DMS79 (cell line): ENCODE results near the gene ZNRF3.
"Not testable (repeated sequence)": the region's sequence is repeated elsewhere in the genome, so short reads cannot be mapped to it uniquely, and the experiment has no call there.

Experiments
- DNase-seq: peaks from one replicate; lab custom pipeline; 2025; lab: John Stamatoyannopoulos, UW

The ZNRF3 gene

DNA sequence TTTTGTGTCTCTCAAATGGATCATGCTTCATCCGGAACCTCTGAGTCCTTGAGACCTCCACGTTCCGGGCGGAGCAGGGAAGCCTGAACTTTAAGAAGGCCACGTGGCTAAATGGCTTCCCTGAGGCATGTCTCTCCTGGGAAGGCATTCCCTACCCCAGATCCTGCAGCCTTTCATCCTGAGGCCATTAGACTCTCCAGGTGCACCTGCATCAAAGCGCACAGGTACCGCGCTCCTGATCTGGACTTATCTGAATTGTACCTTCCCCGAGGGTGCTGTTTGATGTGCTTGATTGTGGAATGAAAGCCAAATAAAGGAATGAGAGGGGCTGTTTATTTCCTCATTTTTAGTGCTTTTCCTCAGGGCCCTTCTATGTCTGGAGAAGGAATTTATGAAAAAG lies 155.8 kb downstream of the ZNRF3 start:
- DNase-seq: no peak

DNA sequence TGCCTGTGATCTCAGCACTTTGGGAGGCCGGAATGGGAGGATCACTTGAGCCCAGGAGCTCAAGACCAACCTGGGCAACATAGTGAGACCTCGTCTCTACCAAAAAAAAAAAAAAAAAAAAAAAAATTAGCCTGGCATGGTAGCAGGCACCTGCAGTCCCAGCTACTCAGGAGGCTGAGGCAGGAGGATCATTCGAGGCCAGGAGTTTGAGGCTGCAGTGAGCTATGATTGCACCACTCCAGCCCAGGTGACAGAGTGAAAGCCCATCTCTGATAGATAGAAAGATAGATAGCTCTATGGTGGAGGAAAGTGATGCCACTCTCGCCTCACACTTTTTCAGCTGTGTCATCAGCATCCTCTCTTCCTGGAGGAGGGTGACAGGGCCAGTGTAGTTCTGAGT lies 156.3 kb downstream of the ZNRF3 start:
- DNase-seq: not testable (repeated sequence)

DNA sequence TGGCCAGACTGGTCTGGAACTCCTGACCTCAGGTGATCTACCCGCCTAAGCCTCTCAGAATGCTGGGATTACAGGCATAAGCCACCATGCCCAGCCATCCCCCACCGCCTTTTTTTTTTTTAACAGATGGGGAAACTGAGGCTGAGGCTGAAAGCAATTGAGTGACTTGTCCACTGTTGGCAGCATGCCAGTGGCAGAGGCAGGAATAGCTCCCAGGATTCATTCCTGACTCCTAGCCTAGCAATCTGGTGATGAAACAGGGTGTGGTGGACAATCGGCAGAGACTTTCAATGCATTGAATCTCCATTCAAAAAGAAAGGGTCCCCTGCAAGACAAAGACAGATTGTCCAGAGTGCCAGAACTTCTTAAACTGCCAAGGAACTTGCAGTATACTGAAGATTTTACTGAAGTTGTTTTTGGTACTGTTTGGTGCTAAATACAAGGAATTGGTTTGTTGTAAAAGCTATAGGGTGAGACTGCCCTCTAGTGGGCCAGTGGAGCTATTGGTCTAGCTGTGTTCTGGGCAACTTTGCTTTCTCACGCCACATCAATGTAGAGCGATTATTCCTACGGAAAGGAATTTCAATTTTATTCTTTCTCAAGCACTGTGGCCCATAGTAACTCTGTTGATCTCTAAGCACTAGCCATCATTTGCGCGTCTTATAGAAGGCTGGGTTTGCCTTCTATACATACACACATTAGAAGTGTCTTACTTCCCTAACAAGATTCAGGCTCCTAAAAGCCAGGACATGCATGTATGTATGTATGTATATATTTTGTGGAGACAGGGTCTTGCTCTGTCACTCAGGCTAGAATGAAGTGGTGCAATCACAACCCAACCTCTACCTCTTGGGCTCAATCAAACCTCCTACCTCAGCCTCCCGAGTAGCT lies 157.3 kb downstream of the ZNRF3 start:
- DNase-seq: no peak

DNA sequence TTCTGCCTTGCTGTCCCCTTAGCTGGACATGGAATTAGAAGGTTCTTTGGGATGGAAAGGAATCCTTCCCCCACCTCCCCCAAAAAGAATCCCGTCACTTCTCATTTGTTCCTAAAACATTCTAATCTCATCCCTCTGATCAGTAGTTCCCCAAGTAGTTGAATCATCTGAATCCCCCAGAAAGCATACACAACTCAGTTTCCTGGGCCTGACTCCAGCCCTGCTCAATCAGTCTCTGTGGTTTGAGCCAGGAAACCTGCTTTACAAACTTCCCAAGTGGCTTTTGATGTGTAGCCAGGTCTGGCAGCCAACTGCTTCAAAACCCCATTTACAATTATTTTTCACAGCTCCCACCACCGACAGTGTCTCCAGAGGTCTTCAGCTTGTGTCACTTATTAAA lies 158.0 kb downstream of the ZNRF3 start:
- DNase-seq: no peak

DNA sequence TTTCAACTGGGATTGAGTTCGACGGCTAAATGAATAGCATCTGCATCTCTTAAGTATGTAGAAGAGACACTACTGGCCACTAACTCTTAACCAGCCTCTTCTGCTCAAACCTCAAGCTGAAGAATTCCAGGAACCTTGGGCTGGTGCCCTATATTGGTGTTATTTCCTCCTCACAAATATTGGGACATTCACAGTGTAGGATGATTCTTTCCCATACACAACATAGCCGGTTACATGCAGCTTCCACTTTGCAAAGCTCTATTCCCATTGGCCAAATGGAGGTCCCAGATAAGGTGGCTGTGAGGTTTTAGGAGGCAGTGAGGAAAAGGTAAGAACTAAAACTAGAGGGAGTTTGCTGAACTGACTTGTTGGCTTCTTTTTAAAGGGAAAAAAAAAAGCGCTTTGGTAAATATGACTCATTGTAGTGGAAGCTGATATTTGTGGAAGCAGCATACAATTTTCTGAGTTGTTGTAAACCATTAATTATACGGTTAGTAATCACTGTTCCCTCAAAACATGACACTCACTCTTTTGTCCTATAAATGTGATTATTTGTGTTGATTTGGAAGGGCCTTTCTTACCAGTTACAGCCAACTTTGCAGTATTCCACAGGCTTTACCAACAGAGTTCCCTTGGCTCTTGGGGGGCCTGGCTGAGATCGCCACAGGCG lies 160.7 kb downstream of the ZNRF3 start:
- DNase-seq: no peak

DNA sequence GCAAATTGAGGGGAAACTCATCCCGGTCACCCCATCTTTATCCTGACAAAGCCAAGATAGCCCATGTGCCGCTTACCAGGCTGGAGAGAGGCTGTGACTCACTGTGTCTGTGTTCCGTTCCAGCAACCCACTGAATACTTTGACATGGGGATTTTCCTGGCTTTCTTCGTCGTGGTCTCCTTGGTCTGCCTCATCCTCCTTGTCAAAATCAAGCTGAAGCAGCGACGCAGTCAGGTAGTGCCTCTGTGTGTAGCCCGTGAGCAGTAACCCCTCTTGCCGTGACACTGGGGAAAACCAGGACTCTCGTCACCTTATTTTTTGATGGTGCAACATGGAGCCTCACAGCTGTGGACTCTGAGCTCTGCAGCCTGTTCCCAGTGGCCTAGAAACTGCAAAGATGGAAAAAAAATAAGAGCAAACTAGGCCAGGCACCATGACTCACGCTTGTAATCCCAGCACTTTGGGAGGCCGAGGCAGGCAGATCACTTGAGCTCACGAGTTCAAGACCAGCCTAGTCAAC lies 161.3 kb downstream of the ZNRF3 start:
- DNase-seq: no peak

DNA sequence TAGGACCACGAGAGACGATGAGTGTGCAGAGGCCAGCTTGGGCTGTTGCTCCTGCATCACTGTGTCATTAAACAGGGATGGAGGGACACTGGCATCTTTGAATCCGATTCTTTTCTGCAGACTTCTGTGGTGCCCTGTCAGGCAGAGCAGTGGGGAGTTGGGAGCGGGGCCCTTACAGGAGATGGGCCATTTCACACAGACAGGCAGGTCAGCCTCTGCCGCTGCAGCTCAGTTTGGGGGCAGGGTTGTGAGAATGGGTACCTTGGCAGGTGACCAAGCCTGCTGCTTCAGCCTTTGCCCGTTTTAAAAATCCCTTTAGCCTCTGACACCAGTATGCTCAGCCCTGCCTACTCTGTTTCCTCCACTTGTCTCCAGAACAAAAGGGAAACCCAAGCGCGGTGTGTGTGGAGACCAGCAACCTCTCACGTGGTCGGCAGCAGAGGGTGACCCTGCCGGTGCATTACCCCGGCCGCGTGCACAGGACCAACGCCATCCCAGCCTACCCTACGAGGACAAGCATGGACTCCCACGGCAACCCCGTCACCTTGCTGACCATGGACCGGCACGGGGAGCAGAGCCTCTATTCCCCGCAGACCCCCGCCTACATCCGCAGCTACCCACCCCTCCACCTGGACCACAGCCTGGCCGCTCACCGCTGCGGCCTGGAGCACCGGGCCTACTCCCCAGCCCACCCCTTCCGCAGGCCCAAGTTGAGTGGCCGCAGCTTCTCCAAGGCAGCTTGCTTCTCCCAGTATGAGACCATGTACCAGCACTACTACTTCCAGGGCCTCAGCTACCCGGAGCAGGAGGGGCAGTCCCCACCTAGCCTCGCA lies 165.7 kb downstream of the ZNRF3 start:
- DNase-seq: no peak

DNA sequence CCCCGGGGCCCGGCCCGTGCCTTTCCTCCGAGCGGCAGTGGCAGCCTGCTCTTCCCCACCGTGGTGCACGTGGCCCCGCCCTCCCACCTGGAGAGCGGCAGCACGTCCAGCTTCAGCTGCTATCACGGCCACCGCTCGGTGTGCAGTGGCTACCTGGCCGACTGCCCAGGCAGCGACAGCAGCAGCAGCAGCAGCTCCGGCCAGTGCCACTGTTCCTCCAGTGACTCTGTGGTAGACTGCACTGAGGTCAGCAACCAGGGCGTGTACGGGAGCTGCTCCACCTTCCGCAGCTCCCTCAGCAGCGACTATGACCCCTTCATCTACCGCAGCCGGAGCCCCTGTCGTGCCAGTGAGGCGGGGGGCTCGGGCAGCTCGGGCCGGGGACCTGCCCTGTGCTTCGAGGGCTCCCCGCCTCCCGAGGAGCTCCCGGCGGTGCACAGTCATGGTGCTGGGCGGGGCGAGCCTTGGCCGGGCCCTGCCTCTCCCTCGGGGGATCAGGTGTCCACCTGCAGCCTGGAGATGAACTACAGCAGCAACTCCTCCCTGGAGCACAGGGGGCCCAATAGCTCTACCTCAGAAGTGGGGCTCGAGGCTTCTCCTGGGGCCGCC lies 166.4 kb downstream of the ZNRF3 start:
- DNase-seq: peak; percentile 26

DNA sequence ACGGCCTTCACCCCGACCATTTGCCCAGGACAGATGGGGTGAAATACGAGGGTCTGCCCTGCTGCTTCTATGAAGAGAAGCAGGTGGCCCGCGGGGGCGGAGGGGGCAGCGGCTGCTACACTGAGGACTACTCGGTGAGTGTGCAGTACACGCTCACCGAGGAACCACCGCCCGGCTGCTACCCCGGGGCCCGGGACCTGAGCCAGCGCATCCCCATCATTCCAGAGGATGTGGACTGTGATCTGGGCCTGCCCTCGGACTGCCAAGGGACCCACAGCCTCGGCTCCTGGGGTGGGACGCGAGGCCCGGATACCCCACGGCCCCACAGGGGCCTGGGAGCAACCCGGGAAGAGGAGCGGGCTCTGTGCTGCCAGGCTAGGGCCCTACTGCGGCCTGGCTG lies 167.1 kb downstream of the ZNRF3 start:
- DNase-seq: no peak

DNA sequence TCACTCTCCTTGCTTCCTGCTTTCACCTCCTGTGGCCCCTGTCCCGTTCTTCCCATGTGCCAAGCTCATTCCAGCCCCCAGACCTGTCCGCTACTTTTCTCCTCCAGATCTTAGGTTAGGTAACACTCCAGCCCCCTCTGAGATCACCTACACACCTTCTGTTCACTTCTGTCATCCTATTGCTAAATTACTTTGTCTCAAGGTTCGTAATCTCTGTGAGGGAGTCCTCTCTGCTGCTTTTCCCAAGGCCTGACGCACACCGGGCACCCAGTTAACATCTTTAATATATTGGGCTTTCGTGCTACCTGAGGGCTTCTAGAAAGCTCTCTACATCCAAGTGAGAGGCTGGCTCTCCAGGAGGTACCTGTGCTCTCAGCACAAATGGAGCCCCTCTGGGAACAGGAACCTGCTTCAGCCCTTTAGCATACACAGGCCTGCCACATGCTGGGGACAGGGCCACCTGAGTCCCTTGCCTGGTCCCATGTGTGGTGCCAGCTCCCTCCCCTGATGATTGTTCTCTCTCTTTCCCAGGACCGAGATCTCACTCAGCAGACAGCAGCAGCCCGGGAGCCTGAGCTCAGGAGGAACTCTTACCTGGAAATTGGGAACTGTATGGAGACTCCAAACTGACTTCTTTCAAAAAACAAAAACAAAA lies 169.8 kb downstream of the ZNRF3 start:
- no peak for DNase-seq

DNA sequence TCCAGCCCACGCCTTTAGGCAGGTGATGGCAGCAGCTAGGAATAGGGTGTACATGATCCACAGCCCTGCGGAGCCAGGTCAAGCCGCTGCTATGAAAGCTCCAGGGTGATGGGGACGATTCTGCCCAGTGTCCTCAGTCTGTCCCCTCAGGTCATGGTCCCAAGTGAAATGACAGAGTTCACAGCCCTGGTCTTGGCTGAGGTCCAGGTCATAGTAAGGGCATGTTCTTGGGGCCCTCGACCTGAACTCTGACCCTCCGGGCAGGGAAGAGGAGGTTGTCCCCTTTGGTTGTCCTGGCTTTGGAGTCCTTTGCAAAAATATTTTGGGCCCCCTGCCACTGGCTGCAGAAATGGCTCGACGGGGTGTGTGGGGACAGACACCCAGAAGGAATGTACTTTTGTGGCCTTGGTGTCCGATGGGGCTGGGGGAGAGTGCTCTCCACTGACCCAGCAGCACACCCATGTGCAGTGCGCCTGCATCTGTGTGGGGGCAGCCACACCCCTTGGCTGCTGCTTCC lies 170.9 kb downstream of the ZNRF3 start:
- DNase-seq: no peak

DNA sequence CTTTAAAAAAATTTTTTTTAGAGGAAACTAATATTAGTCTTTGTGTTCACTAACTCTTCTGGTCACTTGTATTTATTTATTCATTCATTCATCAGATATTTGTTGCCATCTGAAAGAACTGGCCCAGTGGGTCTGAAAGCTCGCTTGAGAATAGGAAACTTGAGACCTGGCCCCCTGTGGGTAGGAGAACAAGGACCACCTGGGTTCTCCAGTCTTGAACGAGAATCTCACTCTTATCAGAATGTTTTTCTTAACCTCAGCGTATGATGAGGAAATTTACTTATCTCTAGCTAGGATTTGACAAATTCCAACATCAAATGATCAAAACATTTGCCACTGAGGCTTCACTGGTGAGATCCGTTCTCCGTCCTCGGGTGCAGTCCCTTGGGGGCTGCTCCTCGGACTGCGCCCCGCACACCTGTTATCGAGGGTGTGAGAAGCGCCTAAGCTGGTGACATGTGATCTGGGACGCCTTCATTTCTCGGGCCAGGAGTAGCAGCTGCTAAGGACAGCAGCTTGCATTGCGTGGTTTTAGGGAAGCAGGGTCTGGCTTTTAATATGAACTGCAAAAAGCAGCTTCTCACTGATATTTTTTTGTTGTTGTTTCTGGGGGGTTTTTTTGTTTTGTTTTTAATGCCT lies 171.9 kb downstream of the ZNRF3 start:
- no peak for DNase-seq

DNA sequence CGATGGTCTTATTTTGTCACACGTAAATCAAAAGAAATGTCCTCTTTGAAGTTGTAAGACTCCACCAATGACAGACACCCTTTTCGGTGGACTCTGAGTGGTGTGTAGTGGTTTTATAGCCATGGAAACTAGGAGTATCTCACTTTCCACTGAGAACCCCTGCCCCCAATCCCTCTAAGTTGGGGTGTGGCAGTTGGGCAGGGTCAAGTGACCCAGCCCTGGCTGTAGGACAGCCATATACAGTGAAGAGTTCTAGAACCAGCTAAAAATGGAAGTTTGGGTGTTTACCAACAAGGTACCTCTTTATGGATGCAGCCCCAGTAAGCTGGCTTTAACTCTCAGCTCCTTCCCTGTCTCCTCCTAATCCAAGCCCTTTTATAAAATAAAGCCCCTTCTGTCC lies 173.1 kb downstream of the ZNRF3 start:
- DNase-seq: no peak

DNA sequence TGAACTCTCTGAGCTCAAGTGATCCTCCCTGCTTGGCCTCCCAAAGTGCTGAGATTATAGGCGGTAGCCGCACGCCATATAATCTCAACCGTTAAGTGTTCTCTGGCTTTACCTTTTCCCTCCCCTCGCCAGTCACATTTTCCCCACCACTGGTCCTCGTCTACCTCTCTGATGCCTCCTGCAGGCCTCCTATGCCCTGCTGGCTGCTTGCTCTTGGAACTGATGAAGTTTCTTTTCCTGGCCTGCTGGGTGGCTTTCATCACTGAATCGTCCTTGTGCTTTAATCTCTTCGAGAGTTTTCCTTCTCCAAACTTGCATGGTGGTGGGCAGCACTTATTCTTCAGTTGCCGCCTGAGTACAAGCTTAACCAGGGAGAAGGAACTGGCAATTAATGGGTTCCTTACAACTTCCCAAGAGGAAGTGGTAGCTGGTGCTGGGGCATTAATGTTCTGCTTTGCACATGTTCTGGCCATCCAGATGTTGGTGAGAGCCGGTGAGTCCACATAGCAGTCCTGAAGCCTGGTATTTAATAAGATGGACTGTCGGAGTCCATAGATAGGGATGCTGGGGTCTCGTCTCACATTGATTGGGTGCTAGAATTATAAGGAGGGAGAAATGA lies 177.0 kb downstream of the ZNRF3 start:
- DNase-seq: no peak

DNA sequence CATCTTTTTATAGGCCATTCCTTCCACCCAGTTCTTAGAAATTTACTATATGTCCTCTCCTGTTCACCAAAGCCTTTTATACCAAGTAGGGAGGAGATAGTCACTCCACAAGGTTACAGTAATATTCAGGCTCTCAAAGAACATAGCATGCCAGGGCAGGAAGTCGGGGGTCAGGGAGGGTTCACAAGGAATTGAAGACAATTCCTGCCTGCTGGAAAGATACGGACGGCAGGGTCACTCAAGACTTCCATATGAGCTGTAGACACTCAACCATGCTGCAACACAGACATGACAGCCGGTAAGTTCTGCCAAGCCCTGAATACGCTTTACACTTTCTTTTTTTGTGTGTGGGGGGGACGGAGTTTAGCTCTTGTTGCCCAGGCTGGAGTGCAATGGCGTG lies 177.6 kb downstream of the ZNRF3 start:
- no peak for DNase-seq

DNA sequence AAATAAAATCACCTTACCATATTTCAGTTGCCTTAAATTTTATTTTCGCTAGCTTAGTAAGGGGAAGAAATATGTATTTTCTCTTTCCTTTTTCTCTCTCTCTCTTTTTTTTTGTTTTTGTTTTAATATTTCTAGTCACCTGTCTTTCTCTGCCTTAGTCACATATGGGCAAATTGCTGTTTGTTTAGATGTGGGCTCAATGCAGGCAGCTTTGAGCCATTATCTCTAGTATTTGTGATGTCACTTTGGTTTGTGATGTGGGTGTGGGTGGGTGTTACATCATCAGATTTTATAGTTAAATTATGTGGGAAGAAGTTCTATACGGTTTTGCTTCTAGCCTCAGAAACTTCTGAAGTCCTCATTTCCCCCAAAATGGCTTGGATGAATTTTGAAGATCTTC lies 178.4 kb downstream of the ZNRF3 start, which contains the start of gene C22orf31:
TSS of gene C22orf31 (minus strand) at position 59 of the 400 bp plus-strand sequence. CDS start at position 20, 39 bp downstream.
- no peak for DNase-seq

DNA sequence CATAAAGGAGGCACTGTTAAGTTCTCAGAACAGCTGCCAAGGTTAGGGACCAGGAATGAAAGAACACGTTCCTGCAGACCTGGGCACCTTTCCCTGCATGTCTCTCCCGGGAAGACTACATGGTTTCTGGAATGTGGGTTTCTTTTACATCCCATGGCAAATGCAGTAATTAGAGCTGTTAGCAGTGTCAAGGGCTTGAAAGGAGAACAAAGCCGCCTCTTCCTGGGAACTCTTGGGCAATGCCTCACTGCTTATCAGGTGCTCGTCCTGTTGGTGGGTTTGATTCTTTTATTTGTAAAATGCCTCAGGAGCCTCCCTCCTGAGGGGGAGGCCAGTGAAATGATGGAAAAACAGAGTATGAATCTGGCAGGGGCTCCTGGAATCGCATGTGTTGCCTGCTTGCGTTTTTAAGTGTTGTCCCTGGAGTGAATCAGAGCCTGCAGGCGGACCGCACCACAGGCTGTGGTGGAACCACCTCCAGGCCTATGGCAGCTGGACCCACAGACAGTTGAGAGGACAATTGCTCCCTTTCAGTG lies 179.0 kb downstream of the ZNRF3 start:
- no peak for DNase-seq

DNA sequence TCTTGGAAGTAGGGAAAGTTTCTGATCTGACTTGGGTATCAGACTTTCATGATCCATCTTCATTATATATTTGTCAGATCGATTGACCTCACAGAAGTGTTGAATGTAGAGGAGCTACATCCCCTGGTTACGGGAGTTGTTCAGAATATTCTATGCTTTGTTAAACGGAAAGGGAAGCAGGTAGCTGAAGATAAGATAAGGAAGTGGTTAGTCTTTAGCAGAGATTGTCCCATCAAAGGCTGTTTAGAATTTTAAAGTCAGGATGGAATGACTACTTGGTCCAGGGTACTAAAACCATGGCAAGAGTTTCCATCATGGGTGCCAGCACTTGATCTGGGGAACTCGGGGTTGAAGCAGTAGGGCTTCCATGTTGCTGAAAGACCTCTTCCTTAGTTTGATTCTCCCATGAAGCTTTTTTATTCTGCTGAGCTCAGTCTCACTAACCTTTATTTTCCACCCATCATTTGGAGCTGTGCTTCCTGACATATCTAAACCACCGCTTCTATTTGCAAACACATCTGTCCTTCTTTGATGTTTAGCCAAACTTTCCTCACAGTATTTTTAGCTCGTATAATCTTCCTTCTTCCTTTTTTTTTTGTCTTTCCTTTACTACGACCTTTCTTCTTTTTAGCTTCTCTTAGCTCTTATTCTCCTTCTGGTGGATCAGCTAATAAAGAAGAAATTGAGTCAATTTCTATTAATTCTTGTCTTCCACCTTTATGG lies 182.3 kb downstream of the ZNRF3 start:
- no peak for DNase-seq

DNA sequence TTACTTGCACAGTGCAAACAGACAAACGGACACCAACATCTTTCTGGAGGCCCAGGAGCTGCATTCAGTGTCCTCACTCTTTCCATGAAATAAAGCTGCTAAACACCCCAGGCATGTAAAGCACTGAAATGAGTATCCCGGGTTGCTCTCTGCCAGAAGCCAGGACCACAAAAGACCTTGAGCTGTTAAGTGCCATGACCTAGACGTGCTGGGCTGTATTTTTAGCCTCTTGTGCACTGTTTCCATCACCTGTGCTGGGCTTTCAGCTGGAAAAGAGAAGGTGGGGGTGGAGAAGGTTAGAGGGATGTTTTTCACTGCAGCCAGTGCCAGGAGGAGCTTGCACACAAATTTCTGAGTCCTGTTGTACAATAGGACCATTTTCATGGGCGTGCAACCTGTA lies 186.1 kb downstream of the ZNRF3 start:
- DNase-seq: no peak
